DMS153 treated with DMSO at 0.1 percent for 48 hours (cell line): Measurements from ENCODE around the gene ZDHHC13.

Experiments used
- DNase-seq: peaks from one replicate; lab custom pipeline; 2025; ENCODE audit not compliant: unreplicated experiment; lab: John Stamatoyannopoulos, UW

Gene ZDHHC13, protein sequence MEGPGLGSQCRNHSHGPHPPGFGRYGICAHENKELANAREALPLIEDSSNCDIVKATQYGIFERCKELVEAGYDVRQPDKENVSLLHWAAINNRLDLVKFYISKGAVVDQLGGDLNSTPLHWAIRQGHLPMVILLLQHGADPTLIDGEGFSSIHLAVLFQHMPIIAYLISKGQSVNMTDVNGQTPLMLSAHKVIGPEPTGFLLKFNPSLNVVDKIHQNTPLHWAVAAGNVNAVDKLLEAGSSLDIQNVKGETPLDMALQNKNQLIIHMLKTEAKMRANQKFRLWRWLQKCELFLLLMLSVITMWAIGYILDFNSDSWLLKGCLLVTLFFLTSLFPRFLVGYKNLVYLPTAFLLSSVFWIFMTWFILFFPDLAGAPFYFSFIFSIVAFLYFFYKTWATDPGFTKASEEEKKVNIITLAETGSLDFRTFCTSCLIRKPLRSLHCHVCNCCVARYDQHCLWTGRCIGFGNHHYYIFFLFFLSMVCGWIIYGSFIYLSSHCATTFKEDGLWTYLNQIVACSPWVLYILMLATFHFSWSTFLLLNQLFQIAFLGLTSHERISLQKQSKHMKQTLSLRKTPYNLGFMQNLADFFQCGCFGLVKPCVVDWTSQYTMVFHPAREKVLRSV

DNA sequence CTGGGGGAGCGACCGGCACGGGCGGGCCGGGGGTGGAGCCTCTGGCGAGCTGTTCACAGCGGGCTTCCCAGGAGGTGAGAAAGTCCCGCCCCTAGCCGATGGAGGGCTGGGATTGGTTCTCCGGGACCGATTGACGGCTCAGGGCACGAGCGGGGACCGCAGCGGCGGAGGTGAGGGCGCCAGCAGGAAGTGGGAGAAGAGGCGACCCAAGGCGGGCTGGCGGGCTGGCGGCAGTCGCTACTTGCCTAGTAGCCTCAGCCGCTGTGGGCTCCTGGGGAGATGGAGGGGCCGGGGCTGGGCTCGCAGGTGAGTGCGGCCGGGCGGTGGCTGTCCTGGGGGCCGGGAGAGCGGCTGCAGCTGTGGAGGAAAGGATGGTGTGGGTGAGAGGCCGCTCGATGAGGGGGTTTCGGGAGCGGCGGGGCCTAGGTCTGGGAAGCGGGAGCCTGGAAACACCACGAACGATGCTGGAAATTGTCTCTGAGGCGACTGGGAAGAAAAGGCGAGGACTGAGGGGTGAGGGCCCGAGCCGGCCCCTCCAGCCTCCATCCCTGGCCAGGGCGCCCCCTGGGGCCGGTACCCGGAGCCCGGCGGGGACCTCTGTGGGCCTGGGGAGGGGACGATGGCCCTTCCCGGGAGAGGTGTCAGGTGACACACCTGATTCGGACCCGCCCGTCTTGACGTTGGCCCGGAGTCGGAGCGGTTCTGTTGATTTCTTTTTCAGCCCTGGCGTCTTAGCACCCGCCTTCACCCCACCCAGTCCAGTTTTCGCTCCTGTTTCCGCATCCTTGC lies at the start of gene ZDHHC13:
ZDHHC13 (plus strand) TSS at position 198 of the 789 bp plus-strand sequence; CDS start at position 280, 82 bp downstream.
- peak; percentile 91 for DNase-seq

DNA sequence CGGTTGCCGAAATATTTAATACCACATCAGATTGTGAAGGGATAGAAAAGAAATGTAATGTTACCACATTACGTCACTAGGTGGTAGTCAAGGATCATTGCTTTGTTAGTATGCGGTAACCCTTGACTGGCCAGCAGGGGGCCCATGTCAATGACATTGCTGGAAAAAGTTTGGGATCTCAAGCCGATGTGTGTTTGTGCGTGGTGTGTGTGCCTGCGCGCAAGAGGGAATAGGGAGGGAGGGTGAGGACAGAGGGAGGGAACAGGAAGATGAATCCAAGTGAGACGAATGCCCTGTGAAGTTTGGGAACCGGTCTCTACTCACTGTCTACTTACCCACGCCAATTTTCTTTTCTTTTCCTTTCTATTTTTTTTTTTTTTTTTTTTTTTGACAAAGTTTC lies 45.7 kb upstream of the ZDHHC13 start:
- DNase-seq = peak; percentile 82

DNA sequence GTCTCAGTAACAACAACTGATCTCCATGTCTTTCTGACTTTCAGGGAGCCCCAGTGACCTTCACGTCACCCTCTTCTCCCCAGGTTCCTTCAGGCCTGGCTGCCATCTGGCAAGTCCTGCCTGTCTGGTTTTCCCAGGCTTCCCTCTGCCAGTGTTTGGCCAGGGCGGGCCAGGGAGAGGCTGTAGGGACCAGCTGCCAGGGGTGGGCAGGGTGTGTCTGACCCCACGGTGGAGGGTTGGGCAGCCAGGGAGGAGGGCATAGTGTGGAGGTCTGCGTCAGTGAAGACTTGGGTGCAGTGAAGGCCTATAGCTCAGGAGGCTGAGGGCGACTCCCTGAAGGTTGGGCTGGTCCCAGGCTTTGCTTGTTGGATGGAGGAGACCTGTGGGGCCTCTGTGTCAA lies 44.5 kb upstream of the ZDHHC13 start:
- no peak for DNase-seq

DNA sequence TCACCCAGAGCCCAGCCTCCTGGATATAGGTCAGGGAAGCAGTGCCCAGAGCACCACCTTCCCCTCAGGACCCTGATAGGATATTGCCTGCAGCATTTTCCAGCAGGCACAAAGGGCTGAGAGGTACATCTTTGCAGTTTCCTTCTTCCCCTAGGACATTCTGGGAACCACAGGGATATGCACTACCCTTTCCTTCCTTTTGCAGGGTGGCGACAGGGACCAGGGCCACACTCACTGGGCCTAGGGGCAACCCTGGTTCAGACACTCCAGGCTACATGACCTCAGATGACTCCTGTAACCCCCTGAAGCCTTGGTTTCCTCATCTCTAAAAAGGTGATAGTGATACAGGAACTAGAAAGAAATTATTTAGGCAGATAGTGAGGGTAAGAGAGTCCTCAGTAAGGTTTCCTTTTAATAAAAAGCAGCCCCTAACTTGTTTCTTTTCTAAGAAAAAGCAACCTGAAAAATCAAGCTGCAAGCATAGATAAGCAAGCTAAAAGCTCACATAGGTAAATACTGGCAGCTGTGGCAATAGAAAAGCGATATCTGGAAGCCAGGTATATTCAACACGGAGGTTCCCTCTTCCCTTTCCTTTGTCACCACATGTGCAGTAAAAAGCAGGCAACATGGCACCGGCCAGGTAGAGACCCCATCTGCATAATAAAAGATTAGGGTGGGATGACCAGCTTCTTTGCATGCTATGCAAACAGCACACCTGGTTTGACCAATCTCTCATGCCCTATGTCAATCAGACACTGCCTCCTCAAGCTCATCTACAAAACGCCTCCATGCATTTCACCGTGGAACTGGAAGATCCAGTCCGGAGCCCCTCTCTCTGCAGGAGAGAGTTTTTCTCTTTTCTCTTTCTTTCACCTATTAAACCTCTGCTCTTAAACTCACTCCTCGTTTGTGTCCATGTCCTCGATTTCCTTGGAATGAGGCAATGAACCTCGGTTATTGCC lies 43.2 kb upstream of the ZDHHC13 start:
- peak; percentile 28 for DNase-seq

DNA sequence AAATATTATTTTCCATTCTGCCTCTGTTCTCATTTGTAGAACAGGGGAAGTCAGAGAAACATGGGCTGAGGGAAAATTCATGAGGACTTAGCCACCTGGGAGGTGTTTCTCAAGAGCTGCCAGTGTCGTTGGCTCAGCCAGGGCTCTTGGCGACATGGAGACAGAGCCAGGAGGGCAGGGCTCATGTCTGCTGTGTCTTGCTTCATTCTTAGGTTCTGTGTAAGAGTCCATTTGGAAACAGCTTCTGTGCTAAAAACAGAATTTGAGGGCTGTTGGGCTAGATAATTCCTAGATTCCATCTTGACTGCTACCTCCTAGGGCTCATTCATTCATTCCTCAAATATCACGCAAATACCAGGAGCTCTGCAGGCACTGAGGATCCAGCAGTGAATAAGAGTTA lies 41.3 kb upstream of the ZDHHC13 start:
- no peak for DNase-seq

DNA sequence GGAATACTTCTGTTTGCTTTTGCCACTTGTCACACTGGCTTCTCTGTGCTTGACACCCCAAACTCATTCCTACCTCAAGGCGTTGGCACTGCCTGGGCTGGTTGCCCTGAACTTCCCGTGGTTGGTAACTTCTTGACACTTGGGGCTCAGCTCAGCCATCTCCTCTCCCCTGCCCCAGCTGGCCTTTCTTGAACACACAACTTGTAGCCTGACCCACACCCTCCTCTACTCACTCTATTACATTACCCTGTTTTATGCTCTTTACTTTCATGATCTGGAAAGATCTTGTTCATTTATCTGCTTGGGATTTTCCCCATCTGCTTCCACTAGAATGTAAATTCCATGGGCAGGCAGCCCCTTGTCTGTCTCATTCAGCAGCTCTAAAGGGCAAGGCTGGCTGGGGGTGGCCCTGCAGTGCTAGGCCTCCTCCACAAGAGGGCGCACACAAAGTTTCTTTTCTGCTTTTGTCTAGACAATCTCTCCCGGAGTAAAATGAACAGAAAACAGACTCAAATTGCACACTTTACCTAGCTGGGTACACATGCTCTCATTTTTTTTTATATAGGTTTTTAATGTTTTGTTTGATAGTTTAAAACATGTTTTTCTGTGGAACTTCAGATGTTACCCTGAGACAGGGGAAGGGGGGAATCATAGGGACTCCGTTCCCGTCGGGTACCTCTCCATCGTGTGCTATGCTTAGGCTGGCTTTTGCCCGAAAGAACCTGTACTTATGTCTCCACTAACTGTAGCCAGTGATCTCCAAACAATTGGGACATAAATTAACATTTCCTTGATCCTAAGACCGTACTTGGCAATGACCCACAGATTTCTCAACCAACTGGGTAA lies 40.0 kb upstream of the ZDHHC13 start:
- DNase-seq = peak; percentile 33

DNA sequence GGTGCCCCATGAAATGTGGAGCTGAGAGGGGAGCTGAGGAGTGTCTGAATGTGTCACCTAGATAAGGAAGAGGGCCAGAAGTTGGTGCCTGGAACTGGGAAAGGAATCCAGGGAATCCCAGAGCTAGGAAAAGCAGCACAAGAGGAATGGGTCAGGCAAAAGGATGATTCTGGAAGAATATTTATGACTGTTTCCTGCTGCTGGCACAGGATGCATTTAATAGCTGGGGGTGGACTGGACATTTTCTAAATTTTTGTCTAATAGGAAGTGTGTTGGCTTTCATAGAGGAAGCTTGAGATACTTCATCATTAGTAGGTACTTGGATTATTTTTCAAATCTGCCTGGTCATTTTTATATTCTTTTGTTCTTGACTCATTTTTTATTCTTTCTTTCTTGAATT lies 39.0 kb upstream of the ZDHHC13 start:
- DNase-seq = no peak

DNA sequence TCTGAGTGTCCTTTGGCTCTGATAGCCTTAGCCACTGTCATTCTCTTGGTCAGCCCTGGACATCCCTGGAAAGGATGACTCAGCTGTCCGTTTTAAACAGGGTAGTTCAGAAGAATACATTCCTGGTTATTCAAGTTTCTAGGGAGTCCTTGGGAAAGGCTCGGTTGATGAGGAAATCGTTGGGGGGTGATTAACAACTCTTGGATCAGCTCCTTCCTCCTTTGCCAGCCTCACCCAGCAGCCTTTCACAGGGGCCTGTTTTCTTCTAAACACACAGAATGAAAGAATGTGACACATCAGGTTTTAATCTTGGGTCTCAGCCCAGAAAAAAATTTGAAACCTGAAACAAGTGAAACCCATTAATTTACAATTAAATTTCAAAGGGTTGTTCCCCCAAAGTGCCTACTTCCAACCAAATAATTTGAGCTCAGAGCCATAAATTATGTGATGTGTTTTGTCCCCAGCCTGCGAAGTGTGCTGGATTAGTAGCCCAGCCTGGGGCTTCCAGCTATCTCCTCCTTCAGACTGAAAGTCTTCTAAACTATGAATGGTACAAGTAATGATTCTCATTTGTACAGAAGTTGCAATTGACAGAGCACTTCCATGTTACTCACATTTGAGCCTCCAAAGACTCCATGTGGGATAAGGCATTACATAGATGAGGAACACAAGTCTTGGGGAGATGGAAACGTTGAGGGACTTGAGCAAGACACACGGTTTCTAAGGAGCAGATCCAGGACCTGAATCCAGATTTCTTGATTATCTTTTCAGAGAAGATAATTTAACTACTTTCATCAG lies 37.1 kb upstream of the ZDHHC13 start:
- no peak for DNase-seq

DNA sequence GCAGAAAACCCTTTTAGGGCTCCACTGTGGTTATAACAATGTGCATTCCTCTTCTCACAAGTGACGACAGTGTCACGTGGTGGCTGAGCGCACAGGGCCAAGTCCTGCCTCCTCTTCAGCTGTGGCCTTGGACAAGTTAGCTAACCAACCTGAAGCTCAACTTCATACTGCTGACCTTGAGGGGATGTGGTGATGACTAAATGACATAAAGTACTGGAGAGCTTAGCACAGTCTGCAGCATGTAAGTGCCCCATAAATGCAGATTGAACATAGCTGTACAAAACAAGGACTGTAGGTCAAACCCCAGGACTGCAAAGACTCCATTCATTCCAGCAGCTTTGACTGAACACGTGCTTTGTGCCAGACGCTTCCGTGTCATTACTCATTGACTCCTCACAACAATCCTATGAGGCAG lies 36.4 kb upstream of the ZDHHC13 start:
- no peak for DNase-seq

DNA sequence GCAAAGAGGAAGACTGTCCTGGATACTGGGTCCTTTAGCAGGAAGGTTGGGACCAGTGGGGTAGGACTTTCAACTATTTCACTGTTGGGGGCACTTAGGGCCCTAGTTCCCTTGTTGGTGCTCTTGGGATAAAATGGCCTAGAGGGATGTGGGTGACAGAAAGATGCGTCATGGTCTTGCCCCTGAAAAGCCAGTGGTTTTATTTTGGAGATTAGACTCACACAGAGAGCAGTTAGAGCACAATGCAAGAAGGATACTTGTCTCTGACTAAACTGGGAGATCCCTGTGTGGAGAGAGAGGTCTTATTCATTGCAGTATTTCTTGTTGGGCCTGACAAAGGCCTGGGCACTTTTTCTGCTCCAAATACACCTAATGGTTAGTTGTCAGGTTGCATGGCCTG lies 33.8 kb upstream of the ZDHHC13 start:
- DNase-seq = no peak

DNA sequence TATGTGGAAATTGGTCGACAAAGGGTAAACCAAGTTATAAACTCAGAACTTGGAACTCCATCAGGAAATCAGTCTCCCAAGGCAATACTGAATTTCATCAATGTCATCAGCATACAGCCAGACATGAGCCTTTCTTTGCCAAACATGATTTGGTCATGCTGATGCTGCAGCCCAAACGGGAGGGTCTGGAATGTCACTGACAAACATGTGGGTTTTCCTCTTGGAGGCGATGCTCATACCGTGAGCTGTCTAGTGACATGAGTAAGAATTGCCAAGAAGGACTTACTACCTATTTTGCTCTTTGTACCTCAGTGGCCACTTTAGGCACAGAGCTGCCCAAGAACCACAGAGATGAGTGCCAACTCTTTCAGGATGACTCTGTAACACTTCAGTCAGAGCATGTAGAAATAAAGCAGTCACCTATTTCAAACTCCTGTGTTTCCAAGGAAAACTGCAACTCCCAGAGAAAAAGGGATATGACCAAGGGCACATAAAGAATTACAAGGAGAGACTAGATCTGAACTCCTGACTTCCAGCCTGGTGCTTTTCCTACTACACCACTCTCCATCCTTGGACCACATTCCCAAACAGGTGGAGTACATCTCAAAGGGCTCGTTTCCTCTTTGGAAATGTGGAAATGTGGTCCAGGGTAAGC lies 32.2 kb upstream of the ZDHHC13 start:
- no peak for DNase-seq

DNA sequence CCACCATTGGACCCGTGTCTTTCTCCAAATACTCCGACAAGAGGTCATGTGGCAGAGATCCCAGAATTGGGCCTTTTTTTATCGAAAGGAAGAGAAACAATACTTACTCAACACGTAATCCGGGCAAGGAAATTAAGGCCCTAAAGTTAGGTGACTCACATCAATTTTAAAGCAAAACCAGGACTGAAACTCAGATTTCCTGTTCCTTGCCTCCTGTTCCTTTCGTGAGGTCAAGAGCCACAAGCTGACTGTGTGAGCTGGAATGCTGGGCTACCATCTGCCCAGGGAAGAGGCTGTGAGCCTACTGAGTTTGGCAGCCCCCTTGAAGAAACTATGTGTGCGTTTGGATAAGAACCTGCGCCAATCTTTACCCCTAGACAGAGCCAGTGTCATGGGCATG lies 29.3 kb upstream of the ZDHHC13 start:
- DNase-seq = no peak

DNA sequence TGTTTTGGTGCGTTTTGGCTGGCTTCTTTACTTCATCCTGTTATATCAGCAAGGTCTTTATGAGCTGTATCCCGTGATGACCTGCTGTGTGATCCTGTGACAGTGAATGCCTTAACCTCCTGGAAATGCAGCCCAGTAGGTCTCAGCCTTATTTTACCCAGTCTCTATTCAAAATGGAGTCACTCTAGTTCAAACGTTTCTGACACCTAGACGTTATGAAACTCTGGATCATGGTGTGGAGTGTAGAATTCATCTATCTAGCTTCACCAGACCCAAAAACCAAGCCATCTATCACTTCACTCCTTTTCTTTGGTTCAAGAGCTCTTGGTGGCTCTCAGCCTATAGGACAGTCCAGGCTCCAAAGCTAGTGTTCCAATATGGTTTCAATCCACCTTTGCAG lies 28.2 kb upstream of the ZDHHC13 start:
- DNase-seq = no peak

DNA sequence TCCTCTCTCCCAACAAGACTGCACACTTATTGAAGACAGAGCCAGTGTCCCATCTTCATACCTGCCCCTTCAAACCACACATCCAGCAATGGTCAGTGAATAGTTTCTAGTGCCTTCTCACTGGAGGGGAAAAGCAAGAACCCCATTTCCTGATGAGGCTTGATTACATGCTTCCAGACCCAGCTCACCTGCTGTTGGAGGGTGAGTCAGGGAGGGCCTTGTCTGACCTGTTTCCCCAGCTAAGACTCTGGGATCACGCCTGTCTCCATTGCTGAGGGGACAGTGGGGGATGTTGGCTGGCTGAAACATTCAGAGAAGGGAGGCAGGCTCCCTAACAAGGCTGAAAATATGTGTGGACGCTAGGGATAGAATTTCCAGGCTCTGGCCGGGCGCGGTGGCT lies 27.5 kb upstream of the ZDHHC13 start:
- DNase-seq = no peak

DNA sequence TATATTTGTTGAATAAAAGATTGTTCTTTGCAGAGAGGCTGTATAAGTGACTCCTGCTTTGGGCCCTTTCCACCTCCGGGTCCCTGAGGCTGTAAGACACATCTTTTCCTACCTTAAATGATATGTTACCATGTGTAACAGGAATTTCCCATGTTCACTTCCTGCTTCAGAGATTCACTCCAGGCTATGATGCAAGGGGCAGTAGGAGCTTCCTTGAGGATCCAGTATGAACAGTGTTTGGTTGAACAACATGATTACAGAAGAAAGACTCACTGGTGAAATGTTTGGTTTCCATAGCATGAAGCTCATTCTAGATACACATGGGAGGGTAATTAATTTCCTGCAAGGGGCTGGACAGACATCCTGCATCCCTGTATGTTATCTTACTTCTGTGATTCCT lies 25.6 kb upstream of the ZDHHC13 start:
- no peak for DNase-seq

DNA sequence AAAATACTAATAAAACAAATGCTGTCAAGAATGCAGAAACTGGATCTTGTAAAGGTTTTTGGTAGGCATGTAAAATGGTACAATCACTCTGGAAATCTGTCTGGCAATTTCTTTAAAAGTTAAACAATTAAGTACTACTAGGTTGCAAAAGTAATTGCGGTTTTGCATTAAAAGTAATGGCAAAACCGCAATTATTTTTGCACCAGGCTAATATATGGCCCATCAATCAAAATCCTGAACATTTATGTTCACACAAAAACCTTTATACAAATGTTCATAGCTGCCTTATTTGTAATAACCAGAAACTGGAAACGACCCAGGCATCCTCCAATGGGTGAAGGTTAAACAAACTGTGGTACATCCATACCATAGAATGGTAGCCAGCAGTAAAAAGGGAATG lies 24.6 kb upstream of the ZDHHC13 start:
- no peak for DNase-seq

DNA sequence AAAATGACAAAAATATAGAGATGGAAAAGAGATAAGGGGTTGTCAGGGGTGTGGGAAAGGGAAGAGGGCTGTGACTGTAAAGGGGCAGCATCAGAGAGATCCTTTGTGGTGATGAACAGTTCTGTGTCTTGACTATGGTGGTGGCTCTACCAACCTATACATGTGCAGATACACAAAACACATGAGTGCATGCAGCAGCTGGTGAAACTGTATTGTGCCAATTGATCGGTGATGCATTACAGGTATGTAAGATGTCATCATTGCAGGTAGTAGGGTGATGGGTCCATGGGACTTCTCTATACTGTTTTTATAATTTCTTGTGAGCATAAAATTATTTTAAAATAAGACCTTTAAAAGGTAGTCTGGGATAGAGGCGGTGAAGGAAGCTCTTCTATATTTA lies 24.1 kb upstream of the ZDHHC13 start:
- no peak for DNase-seq

DNA sequence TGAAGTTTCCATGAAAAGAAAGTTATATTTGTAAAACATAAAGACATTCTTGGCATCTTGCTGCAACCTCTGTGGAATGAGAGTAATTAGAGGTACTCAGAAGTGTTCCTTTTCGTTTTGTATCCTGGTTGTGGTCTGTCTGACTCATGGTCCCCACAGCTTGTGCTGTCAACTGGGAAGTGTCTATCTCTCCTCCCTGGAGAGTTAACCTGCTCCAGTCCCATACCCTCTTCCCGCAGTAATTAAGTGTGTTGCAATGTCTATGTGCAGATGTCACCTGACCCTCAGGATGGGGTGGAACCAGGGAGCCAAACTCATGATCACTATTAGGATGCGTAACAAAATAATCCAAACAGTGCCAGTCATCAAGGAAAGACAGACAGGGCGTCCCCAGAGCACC lies 23.0 kb upstream of the ZDHHC13 start:
- DNase-seq = no peak

DNA sequence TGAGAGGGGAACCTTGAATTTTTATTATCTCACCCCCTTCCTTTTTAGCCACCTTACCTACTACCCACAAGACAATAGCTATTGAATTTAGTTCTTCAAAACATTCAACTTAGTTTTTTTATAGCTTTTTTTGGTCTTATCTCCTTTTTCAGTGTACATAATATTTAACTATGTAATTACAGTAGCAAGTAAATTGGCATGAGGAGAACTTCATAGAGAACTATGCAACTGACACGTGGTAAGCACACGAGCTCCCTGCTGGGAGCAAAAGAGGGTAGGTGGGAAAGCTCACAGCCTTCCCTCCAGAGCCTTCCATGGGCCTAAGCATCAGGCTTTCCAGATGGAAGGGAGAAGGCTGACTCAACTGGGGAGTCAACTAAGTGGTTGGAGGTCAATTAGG lies 22.1 kb upstream of the ZDHHC13 start:
- no peak for DNase-seq
